ENCODE results near the gene OR5D14. TPM values are rescaled to one million over a fixed set of nuclear protein-coding genes. Genes with fewer than 3 reads are reported as not detected.

Gene OR5D14
- total RNA-seq, 1 experiment from 2014 or later: not detected

GRCh38 chr11:55791606-55792005 is 3.8 kb upstream of the OR5D14 start:
- ChIA-PET POLR2A (no interaction called here), CTCF (no interaction called here)
- H3K4me1 ChIP-seq (ENCODE audit: control insufficient read depth, insufficient read depth, low read length): no peaks in the 10 kb centered on the region
- H3K4me3 ChIP-seq (ENCODE audit: low read depth in 2 of 2, low read length in 2 of 2): no peak overlapping the region
- in situ Hi-C loops (cut with HindIII; ENCODE audit: low pct_unique_long_range_greater_than_20kb, low sequenced_read_pairs): no loop called here
- H3K36me3 ChIP-seq (ENCODE audit: control insufficient read depth, insufficient read depth, low read length): no peaks in the 10 kb centered on the region
- ATAC-seq: no peak
- intact Hi-C loops (cut with micrococcal nuclease; ENCODE audit: unreplicated experiment): no loop called here
- no TSS peak for BruUV-seq (replicated peaks)
- DNase-seq (ENCODE audit: low read depth, low spot score): no peak
- no peaks in the 10 kb centered on the region for H3K27me3 ChIP-seq (ENCODE audit: control insufficient read depth, insufficient read depth, low read length)
- H3K27ac ChIP-seq (ENCODE audit: low read length): no peak overlapping the region
- H3K9me3 ChIP-seq (ENCODE audit: control insufficient read depth, insufficient read depth, low read depth, low read length): no peaks in the 10 kb centered on the region
- TF ChIP-seq POLR2AphosphoS5 (IDR thresholded peaks at IDR 0.05; ENCODE audit: low read depth, low read length): no peak
- no peak for TF ChIP-seq CTCF (IDR thresholded peaks at IDR 0.05)

GRCh38 chr11:55793321-55793720 is 2.0 kb upstream of the OR5D14 start:
- DNase-seq (ENCODE audit: low read depth, low spot score) (no peak), ATAC-seq (no peak)
- H3K27ac ChIP-seq (ENCODE audit: low read length): no peak overlapping the region
- no peaks in the 10 kb centered on the region for H3K9me3 ChIP-seq (ENCODE audit: control insufficient read depth, insufficient read depth, low read depth, low read length)
- intact Hi-C loops (cut with micrococcal nuclease; ENCODE audit: unreplicated experiment): no loop called here
- no peaks in the 10 kb centered on the region for H3K4me1 ChIP-seq (ENCODE audit: control insufficient read depth, insufficient read depth, low read length)
- no peaks in the 10 kb centered on the region for H3K36me3 ChIP-seq (ENCODE audit: control insufficient read depth, insufficient read depth, low read length)
- H3K4me3 ChIP-seq (ENCODE audit: low read depth in 2 of 2, low read length in 2 of 2): no peak overlapping the region
- no peak for TF ChIP-seq POLR2AphosphoS5 (IDR thresholded peaks at IDR 0.05; ENCODE audit: low read depth, low read length)
- no peak for TF ChIP-seq TCF7L2 (IDR thresholded peaks at IDR 0.05; ENCODE audit: low read depth, low read length)
- TF ChIP-seq CTCF (IDR thresholded peaks at IDR 0.05): no peak
- no peak for TF ChIP-seq REST (IDR thresholded peaks at IDR 0.05; ENCODE audit: insufficient read depth in 1 of 2, low read depth in 2 of 2, low read length in 1 of 2)
- no peak for TF ChIP-seq SIN3A (IDR thresholded peaks at IDR 0.05; ENCODE audit: borderline replicate concordance, insufficient read depth, low read depth, low read length)
- no TSS peak for BruUV-seq (replicated peaks)
- POLR2A ChIA-PET: no interaction called here
- no peaks in the 10 kb centered on the region for H3K27me3 ChIP-seq (ENCODE audit: control insufficient read depth, insufficient read depth, low read length)
- in situ Hi-C loops (cut with HindIII; ENCODE audit: low pct_unique_long_range_greater_than_20kb, low sequenced_read_pairs): no loop called here
- CTCF ChIA-PET: no interaction called here

- intact Hi-C loops (cut with micrococcal nuclease; ENCODE audit: unreplicated experiment) (no loop called here), in situ Hi-C loops (cut with HindIII; ENCODE audit: low pct_unique_long_range_greater_than_20kb, low sequenced_read_pairs) (no loop called here)
- ChIA-PET POLR2A (no interaction called here), CTCF (no interaction called here)
- DNase-seq (ENCODE audit: low read depth, low spot score) (no peak), ATAC-seq (no peak)
- TF ChIP-seq CTCF (IDR thresholded peaks at IDR 0.05) (no peak), POLR2AphosphoS5 (IDR thresholded peaks at IDR 0.05; ENCODE audit: low read depth, low read length) (no peak), TCF7L2 (IDR thresholded peaks at IDR 0.05; ENCODE audit: low read depth, low read length) (no peak), SIN3A (IDR thresholded peaks at IDR 0.05; ENCODE audit: borderline replicate concordance, insufficient read depth, low read depth, low read length) (no peak)
- Histone ChIP-seq H3K27me3 (ENCODE audit: control insufficient read depth, insufficient read depth, low read length) (no peaks in the 10 kb centered on the region), H3K4me3 (ENCODE audit: low read depth in 2 of 2, low read length in 2 of 2) (no peak overlapping the region), H3K4me1 (ENCODE audit: control insufficient read depth, insufficient read depth, low read length) (no peaks in the 10 kb centered on the region), H3K36me3 (ENCODE audit: control insufficient read depth, insufficient read depth, low read length) (no peaks in the 10 kb centered on the region), H3K27ac (ENCODE audit: low read length) (no peak overlapping the region), H3K9me3 (ENCODE audit: control insufficient read depth, insufficient read depth, low read depth, low read length) (peaks cover 3% of the 10 kb centered on the region; the same call in 1 of the 2 replicates)
- no TSS peak for BruUV-seq (replicated peaks)
Measured at GRCh38 chr11:55806248-55806647, 10.9 kb downstream of the OR5D14 start.
